Hepatic stellate cell (primary cell): ENCODE results near the gene HYAL1.
A peak's percentile ranks its signal among the peaks of the same experiment; 100 is the strongest.
"Not testable (repeated sequence)": the region's sequence is repeated elsewhere in the genome, so short reads cannot be mapped to it uniquely, and the experiment has no call there.

Experiments
- DNase-seq: peaks from one replicate; pipeline ENCODE4 v3.0.0; 2011; ENCODE audit warnings: low spot score

The HYAL1 gene

GRCh38 chr3:50318615-50319014 is 15.2 kb upstream of the HYAL1 start:
- no peak for DNase-seq

DNA sequence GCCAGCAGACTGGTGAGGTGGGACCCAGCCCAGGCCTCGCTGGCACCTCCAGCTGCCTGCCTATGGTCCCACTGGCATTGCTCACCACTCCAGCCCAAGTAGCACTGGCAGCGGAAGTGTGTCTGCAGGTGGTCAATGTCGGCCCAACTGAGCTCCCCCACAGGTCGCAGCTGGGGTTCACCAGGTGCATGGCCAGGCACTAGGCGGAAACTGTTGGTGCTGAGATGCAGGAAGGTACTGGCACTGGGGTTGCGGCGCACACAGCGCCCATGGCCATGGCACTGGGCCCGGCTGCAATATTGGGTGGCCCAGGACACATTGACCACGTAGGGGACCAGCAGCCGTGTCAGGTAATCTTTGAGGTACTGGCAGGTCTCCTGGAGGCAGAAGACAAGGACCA is 14.8 kb upstream of the HYAL1 start:
- DNase-seq = no peak

GRCh38 chr3:50317300-50317699 is 13.9 kb upstream of the HYAL1 start:
- DNase-seq = no peak

DNA sequence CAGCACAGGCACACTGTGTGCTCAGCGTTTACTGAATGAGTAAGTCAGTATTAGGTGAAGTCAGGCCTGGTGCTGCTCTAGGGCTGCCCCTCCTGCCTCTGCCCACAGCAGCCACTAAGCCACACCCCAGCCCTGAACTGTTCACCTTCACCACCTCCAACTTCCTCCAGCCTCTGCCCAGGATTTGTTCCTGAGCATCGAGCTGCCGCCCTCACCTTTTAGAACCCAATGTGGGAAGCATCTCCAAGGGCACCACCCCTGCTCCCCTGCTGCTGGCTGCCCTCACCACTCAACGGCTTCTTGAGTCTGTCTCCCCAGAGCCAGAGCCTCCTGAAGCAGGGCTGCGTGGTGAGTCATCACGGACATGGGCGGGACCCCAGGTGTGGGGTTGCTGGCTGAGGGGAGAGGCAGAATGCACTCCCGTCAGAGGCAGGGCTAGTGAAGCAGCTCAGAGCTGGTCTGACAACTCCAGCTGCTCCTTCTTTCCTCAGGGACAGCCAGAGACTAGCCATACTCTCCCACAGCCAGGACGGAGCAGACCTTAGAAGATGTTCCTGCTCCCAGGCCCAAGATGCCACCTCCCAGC is 13.4 kb upstream of the HYAL1 start:
- DNase-seq = no peak

- DNase-seq = no peak
Observed at GRCh38 chr3:50314816-50315215, 11.4 kb upstream of the HYAL1 start.

- DNase-seq = no peak
Observed at GRCh38 chr3:50314342-50314741, 11.0 kb upstream of the HYAL1 start.

- DNase-seq = not testable (repeated sequence)
Observed at GRCh38 chr3:50312041-50312440, 8.7 kb upstream of the HYAL1 start.

- no peak for DNase-seq
Observed at GRCh38 chr3:50304601-50305000, 1.2 kb upstream of the HYAL1 start.

DNA sequence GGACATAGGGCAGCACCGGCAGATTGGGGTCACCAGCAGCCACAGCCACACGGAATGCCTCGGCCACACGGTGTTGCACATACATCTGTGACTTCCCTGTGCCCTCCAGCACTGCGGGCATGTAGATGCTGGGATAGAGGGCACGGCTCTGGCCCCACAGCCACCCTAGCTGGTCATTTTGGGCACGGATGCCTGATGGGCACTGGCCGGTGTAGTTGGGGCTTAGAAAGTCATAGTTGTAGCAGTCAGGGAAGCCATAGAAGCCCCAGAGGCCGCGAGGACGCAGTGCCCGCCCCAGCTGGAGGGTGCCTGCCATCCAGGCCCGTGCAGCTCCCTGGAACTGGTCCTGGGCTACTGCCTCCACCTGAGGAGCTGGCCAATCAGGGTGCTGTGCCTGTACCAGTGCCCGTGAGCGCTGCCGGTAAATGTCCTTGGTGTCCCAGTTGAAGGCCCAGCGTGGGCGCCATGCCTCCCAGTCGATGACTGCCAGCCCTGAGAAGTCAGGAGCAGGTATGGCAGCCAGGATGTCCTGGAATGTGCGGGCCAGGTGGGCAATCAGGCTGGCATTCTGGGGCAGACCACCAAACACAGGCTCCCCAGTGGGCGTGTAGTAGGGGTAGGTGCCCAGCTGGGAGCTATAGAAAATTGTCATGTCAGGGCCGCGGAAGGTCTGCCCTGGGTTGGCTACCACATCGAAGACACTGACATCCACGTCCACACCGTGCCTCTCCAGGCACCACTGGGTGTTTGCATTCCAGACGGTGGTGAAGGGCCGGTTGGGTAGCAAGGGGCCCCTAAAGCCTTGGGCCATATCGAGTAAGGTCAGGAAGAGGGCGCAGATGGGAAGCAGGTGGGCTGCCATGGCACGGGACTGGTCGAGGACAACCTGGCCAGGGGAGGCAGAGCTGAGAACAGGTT is 1.0 kb downstream of the HYAL1 start:
- no peak for DNase-seq

DNA sequence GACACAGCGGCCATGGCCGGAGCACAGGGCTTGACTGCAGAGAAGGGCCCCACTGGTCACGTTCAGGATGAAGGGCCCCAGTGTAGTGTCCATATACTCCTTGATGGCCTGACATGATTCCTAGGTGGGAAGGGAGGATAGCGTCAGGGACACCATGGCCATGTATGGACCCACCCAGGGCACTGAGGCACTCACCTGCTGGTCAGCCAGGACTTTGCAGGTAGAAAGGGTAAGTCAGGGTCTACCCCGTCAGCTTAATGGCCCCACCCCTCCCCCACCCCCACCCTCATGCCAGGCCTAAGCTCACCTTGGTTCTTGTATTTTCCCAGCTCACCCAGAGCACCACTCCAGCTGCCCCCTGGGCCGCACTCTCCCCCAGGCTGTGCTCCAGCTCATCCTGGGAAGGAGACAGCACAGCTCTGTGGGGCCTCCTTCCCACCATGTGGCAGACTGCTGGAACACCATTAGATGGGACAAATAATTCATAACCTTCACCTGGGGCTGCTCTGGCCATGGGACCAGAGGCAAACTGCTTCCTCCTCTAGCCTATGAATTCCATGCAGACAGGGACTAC is 2.6 kb downstream of the HYAL1 start:
- no peak for DNase-seq

- DNase-seq = no peak
Observed at GRCh38 chr3:50299929-50300680, 3.3 kb downstream of the HYAL1 start.

GRCh38 chr3:50299638-50299928 is 3.8 kb downstream of the HYAL1 start:
- no peak for DNase-seq

DNA sequence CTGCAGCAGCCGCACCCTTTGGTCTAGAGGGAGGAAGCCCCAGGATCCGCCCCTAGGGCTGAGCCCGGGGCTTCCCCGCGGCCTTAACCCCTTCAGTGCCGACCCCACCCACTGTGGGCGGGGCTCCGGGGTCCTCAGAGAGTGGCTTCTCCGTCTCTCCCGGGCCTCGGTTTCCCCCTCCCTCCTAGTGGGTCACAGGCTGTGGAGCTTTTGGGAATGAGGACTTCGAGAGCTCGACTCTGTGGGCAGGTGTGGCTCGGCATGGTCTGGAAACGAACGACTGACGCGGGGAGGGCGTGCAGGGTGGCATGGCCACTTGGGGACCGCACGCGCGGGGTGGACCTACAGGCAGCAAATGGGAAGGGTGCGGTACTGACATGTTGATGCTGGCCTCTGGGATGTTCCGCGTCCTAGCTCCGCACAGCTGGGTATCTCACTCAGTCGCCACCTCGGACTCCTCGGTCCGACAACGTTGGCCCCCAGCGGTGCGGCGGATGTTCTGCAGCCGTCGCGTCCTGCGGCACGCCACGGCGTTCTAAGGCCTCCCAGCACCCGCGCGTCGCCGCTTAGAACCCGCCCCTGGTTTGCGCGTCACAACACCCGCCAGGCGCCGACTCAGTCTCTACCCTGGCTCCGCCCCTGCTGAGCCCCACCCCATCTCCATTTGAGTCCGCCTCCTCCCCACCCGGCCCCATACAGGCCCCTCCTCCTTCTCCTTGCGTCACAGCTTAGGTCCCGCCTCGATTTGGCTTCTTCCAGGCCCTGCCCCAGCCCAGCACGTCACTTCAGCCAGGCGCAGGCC is 4.3 kb downstream of the HYAL1 start, which contains the start of the genes HYAL3 and NAA80:
TSS of gene HYAL3 (minus strand) at position 570 of the 802 bp plus-strand sequence. CDS start 3,803 bp downstream, outside the sequence.
TSS of gene NAA80 (minus strand) at position 570 of the 802 bp plus-strand sequence. CDS start 1,942 bp downstream, outside the sequence.
- peak; percentile 100 for DNase-seq

GRCh38 chr3:50297896-50298725 is 5.3 kb downstream of the HYAL1 start:
- DNase-seq = no peak

DNA sequence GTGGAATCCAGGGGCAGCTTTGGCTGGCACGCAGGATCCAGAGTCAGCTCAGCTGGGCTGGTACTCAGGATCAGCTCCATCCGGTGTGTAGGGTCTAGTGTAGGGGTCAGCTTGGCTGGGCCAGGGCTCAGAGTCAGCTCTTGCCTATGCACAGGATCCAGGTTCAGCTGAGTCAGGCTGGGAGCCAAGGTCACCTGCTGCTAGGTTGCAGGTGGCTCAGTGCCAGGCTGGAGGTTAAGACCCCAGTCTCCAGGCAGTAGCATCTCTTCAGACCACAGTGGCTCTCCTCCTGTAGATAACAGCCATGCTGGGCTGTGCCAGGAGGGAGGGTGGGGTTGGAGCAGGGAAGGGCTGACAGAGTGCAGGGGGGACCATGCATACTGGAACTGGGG is 6.0 kb downstream of the HYAL1 start:
- DNase-seq = no peak

- DNase-seq = no peak
Observed at GRCh38 chr3:50296721-50297383, 6.5 kb downstream of the HYAL1 start.

DNA sequence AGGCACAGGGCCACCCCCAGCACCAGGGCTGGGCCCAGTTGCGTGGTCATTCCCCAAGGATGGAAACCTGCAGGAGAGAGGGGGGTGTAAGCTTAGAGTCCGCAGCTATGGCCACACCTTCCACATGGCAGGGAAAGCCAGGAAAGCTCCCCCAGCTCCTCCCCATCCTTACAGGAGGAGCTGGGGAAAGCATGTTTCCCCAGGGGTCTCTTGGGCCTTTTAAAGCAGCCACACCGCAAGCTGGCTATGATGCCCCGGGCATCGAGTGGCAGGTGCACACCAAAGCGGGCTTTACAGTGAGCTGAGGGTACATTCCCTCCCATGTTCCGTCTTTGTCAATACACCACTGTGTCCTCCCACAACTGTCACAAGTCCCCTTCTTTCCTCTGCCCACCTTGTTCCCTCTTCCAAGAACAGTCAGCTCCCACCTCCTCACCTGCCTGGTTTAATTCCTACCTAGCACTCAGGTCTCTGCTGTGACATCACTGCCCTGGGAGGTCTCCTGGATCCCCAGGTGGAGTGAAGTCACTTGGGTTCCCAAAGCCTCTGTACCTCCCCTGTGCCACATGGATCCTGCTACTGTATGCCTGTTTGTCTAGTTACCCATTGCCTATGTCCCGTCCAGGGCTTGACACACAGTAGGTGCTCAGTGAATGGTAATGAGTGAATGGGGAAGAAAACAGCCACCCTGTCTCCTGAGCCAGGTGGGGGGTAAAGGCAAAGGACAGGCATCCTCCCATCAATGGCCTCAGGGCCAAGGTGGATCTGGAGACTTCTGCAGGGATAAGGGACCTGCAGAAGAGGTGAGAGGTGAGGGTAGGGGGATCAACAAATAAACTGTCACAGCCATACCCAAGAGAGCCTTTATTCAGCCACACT is 7.6 kb downstream of the HYAL1 start:
- DNase-seq = no peak

DNA sequence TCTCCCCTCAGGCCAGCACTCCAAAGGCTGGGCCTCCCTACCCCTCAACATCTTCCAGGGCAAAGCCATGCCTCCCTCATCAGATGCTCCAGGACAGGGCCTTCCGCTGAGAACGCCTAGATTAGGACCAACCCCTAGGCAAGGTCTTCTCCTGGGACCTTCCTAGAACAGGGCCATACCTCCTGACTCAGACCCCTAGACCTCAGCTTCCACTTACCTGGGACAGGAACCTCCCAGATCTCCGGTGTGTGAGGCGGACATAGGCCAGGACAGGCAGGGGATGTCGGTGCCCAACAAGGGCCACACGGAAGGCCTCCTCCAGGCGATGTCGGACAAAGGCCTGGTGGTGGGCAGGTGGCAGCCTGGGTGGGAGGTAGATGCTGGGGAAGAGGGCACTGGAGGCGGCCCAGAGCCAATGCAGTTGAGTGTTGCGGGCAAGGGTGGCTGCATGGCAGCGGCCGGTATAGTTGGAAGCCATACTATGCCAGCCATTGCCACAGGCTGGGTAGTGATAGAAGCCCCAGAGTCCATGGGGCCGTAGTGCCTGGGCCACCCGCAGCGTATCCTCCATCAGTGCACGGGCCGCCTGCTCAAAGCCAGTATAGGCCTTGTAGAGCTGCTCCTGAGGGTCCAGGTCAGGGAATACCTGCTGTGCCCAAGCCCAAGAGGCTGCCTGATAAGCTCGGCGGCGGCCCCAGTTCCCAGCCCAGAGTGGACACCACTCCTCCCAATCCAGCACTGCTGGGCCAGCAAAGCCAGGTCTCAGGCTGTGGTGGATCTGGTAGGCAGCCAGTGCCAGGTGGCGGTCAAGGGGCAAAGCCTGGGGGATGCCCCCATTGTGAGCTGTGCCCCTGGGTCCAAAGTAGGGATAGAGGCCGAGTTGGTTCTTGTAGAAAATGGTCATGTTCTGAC is 8.6 kb downstream of the HYAL1 start:
- no peak for DNase-seq
